B cell (primary cell): ENCODE data around the gene KIAA0753. TPM values are rescaled to one million over a fixed set of nuclear protein-coding genes. Genes with fewer than 3 reads are reported as not detected.
"Not testable (repeated sequence)": the region's sequence is repeated elsewhere in the genome, so short reads cannot be mapped to it uniquely, and the experiment has no call there.

Source experiments
- ATAC-seq: fragments of 200-7000 bp; cut with Tn5 transposase; one replicate; pipeline ENCODE4 v1.10.0; 2021; ENCODE audit warnings: low read depth, mild to moderate bottlenecking, moderate number of reproducible peaks, moderate library complexity
- CTCF ChIA-PET: fragments of 350-600 bp; sonication (Branson Sonifier 250); formaldehyde crosslinking; loops from one replicate; lab custom pipeline; 2021; ENCODE audit warnings: antibody characterized with exemption, inconsistent platforms; lab: Charles Lee
- POLR2A ChIA-PET: fragments of 350-600 bp; sonication (Branson Sonifier 250); formaldehyde crosslinking; loops from one replicate; lab custom pipeline; 2021; ENCODE audit warnings: antibody characterized with exemption; lab: Charles Lee
- DNase-seq: peaks from one replicate; pipeline ENCODE4 v3.0.0; 2013
- H2AFZ ChIP-seq: 2 replicates; pipeline ENCODE4 v1.6.1; 2012; ENCODE audit warnings: mild to moderate bottlenecking, low read depth, low read length; ENCODE audit not compliant: insufficient read depth, poor library complexity, severe bottlenecking
- H3K27ac ChIP-seq, 2 donors: 1 replicate in 1 of 2; 2 replicates in 1 of 2; pipeline ENCODE4 v1.5.1; 2012 to 2013; ENCODE audit warnings: low read length in 2 of 2, mild to moderate bottlenecking in 2 of 2, moderate library complexity in 1 of 2
- H3K27me3 ChIP-seq, 4 experiments: fragments of 200-600 bp in 1 of 4; sonication (generic) in 1 of 4; replicated peaks in 1 of 4; 1 replicate in 2 of 4; 2 replicates in 2 of 4; pipeline versions ENCODE4 v1.6.1 to v1.7.0; 2013 to 2016; ENCODE audit warnings: low read length in 3 of 4, mild to moderate bottlenecking in 2 of 4, mixed read lengths in 1 of 4, moderate library complexity in 1 of 4; ENCODE audit not compliant: insufficient read depth in 4 of 4, control insufficient read depth in 3 of 4; ENCODE audit errors: control extremely low read depth in 1 of 4
- H3K36me3 ChIP-seq, 2 experiments: replicated peaks in 1 of 2; 1 replicate in 1 of 2; 2 replicates in 1 of 2; pipeline versions ENCODE4 v1.6.1 to v1.7.1; 2013; ENCODE audit warnings: low read length in 1 of 2; ENCODE audit not compliant: insufficient read depth in 2 of 2, control insufficient read depth in 1 of 2; ENCODE audit errors: control extremely low read depth in 1 of 2, extremely low read depth in 1 of 2
- H3K4me1 ChIP-seq, 2 donors: fragments of 200-600 bp in 1 of 2; sonication (generic) in 1 of 2; 1 replicate in 1 of 2; 2 replicates in 1 of 2; pipeline versions ENCODE4 v1.5.1 to v1.6.1; 2013 to 2017; ENCODE audit warnings: low read length in 2 of 2; ENCODE audit not compliant: control insufficient read depth in 2 of 2, insufficient read depth in 2 of 2
- H3K4me2 ChIP-seq: replicated peaks from 2 replicates; pipeline ENCODE3; 2012; ENCODE audit warnings: mild to moderate bottlenecking, low read depth, low read length; ENCODE audit not compliant: poor library complexity, severe bottlenecking
- H3K4me3 ChIP-seq, 5 experiments: fragments of 200-600 bp in 1 of 5; sonication (generic) in 1 of 5; 1 replicate in 3 of 5; 2 replicates in 2 of 5; pipeline versions ENCODE4 v1.5.1 to v1.7.0; 2011 to 2016; ENCODE audit warnings: low read length in 4 of 5, mild to moderate bottlenecking in 4 of 5, low read depth in 2 of 5, control low read depth in 1 of 5, moderate library complexity in 1 of 5; ENCODE audit not compliant: insufficient read depth in 1 of 5; ENCODE audit errors: control extremely low read depth in 1 of 5, extremely low read depth in 1 of 5
- H3K79me2 ChIP-seq: fragments of 200-600 bp; sonication (generic); one replicate; pipeline ENCODE4 v1.6.0; 2016; ENCODE audit warnings: low read length; ENCODE audit not compliant: control insufficient read depth, insufficient read depth
- H3K9ac ChIP-seq: fragments of 200-600 bp; sonication (generic); 2 replicates; pipeline ENCODE4 v1.6.1; 2017; ENCODE audit warnings: mild to moderate bottlenecking, low read length, moderate library complexity
- H3K9me3 ChIP-seq, 3 donors: one replicate each; pipeline versions ENCODE4 v1.6.1 to v1.7.1; 2013; ENCODE audit warnings: low read length in 2 of 3; ENCODE audit not compliant: control insufficient read depth in 2 of 3, insufficient read depth in 1 of 3; ENCODE audit errors: control extremely low read depth in 1 of 3
- H4K20me1 ChIP-seq: 2 replicates; pipeline ENCODE4 v1.6.0; 2012; ENCODE audit warnings: mild to moderate bottlenecking, low read length; ENCODE audit not compliant: insufficient read depth, control insufficient read depth, poor library complexity, severe bottlenecking
- H3K27ac Mint-ChIP-seq: one replicate; pipeline ENCODE4 v1.8.0; 2021; ENCODE audit warnings: mixed read lengths
- H3K27me3 Mint-ChIP-seq: one replicate; pipeline ENCODE4 v1.8.0; 2021; ENCODE audit warnings: mixed read lengths
- H3K4me1 Mint-ChIP-seq: one replicate; pipeline ENCODE4 v1.8.0; 2021; ENCODE audit warnings: mixed read lengths
- H3K4me3 Mint-ChIP-seq: one replicate; pipeline ENCODE4 v1.8.0; 2021; ENCODE audit warnings: mixed read lengths
- H3K9me3 Mint-ChIP-seq: one replicate; pipeline ENCODE4 v1.8.0; 2022; ENCODE audit warnings: mixed read lengths; ENCODE audit not compliant: insufficient read depth
- CTCF ChIP-seq: fragments of 200-600 bp; IDR thresholded peaks from one replicate; pipeline ENCODE4 v1.8.0; 2022; ENCODE audit warnings: antibody characterized with exemption, mild to moderate bottlenecking
- EZH2 ChIP-seq: IDR thresholded peaks from 2 replicates; pipeline ENCODE4 v1.6.1; 2012; ENCODE audit warnings: borderline replicate concordance, low read depth, mild to moderate bottlenecking, moderate library complexity, low read length; ENCODE audit not compliant: insufficient read depth, poor library complexity, severe bottlenecking
- WGBS: methylation state at CpG from one replicate; pipeline ENCODE4 v1.1.5; 2013; ENCODE audit warnings: missing lambda C conversion rate; ENCODE audit not compliant: insufficient coverage; 5-methylcytosine and 5-hydroxymethylcytosine counted together
- intact Hi-C: fragments of 100-400 bp; cut with micrococcal nuclease; formaldehyde crosslinking; loops from one replicate; pipeline ENCODE4 v1.10.0; 2022
- polyA plus RNA-seq: library from polyadenylated mRNA; depleted of rRNA; stranded (reverse); fragments of >200 nt; gene quantifications from 2 replicates; pipeline ENCODE4 v1.2.3, GENCODE V29; 2012
- total RNA-seq, 2 donors: library from RNA; stranded (reverse); fragments of 120-200 nt in 1 of 2; gene quantifications; 1 replicate in 1 of 2; 2 replicates in 1 of 2; pipeline versions ENCODE4 v1.2.3 to v1.2.4, GENCODE V29; 2013 to 2022

The KIAA0753 gene
- total and polyA plus RNA-seq, 2 donors (not counting 1 experiment from before 2014, with no cell fraction given), result 6.3 to 29.1 TPM

GRCh38 chr17:6660101-6660500 is 19.6 kb upstream of the KIAA0753 start:
- TF ChIP-seq CTCF, result no peak
- TF ChIP-seq EZH2, result no peak
- no peaks in the 10 kb centered on the region for H3K27me3 Mint-ChIP-seq
- peak overlapping the region; percentile 73 for H3K4me3 Mint-ChIP-seq
- 76% methylated on average over 9 of the region's 9 CpGs for WGBS
- peak overlapping the region; percentile 78 for H3K4me2 ChIP-seq
- H3K79me2 ChIP-seq, result peaks cover 23% of the 10 kb centered on the region
- peak overlapping the region in 1 of 5 experiments; percentile 54 for H3K4me3 ChIP-seq
- H3K4me1 ChIP-seq, result peaks cover 41 to 65% of the 10 kb centered on the region in 2 donors
- CTCF ChIA-PET, result interaction anchor here (0.8 to 2.0 kb wide), 5 partner anchors 9 to 236 kb away, joined by 3 to 7 read pairs (median 5); partner anchors contain the start of genes C17orf100 and MED31
- H3K4me1 Mint-ChIP-seq, result peaks cover 63% of the 10 kb centered on the region
- H3K27ac ChIP-seq, result peak overlapping the region; percentile 31 to 76
- no peaks in the 10 kb centered on the region for H3K9me3 Mint-ChIP-seq
- H4K20me1 ChIP-seq, result no peaks in the 10 kb centered on the region
- ATAC-seq (no peak), DNase-seq (no peak)
- peak overlapping the region; percentile 27 for H2AFZ ChIP-seq
- intact Hi-C loops, result no loop called here
- H3K27ac Mint-ChIP-seq, result peak overlapping the region; percentile 84
- H3K9ac ChIP-seq, result peak overlapping the region; percentile 43
- POLR2A ChIA-PET, result interaction anchor here (3.3 kb wide), 1 partner anchor 10 kb away, joined by 17 read pairs; the partner anchor contains the start of genes C17orf100 and MED31
- peaks cover 0 to 5% (median 0%) of the 10 kb centered on the region in 3 donors for H3K9me3 ChIP-seq
- H3K27me3 ChIP-seq, result no peaks in the 10 kb centered on the region
- peaks cover 0 to 7% of the 10 kb centered on the region in 2 experiments for H3K36me3 ChIP-seq

- CTCF ChIA-PET, result interaction anchor here (2.0 kb wide), 1 partner anchor 8 kb away, joined by 6 read pairs; no protein-coding TSS in a partner anchor
- Mint-ChIP-seq H3K4me1 (peaks cover 72% of the 10 kb centered on the region), H3K27ac (peak overlapping the region; percentile 72), H3K4me3 (peak overlapping the region; percentile 94)
- Histone ChIP-seq H3K4me2 (peak overlapping the region; percentile 86), H3K4me1 (peaks cover 46 to 76% of the 10 kb centered on the region in 2 donors), H3K79me2 (peaks cover 20% of the 10 kb centered on the region)
- POLR2A ChIA-PET, H3K9me3 ChIP-seq, H3K4me3 ChIP-seq, ATAC-seq, H3K27me3 ChIP-seq, H3K9me3 Mint-ChIP-seq, H4K20me1 ChIP-seq, H3K36me3 ChIP-seq, H3K27me3 Mint-ChIP-seq, H2AFZ ChIP-seq, H3K9ac ChIP-seq, H3K27ac ChIP-seq: not testable (repeated sequence)
- no CpG with 5 or more reads among the region's 5 CpGs for WGBS
- intact Hi-C loops, result loop anchor here (10.0 kb wide), 3 partner anchors 1074 to 1176 kb away; partner anchors contain the start of genes DERL2, KDM6B, MIS12 and NLRP1
- DNase-seq, result peak; percentile 3
These were observed 17.9 kb upstream of the KIAA0753 start for GRCh38 chr17:6658411-6658810.
